ENCODE measurements around the gene CITED2.

DNA sequence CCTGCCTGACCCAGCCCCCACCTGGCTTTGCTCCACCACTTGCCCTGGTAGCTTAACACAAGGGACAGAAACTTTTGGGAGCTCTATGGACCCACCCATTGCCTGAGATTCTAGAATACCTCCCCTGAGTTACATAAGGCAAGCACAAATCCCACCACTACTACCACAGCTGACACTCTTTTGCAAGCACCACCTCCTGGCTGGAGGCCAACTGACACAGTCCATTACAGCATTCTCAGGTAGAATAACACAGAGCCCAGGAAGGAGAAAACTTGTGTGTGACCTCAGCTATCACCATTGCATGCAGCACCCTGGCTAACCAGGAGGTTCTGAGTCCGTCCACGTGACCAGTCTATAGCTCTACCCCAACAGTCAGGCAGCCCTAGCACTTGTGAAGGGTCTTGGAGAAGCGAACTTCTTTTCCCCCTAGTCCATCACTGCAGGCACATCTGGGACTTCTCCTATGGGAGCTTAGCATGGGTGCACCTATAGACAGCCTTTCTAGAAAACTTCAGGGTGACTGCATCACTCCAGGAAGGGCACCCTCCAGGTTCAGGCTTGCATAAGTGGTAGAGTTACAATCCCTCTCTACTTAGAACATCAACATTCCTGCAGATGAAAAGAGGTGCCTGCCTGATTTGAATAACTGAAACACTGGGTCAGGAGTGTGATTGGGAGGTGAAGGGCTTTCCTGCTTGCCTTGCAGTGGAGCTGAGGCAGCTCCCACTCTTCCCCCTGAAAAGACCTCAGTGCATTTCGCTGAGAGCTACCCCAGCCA, 30.1 kb downstream of the CITED2 start:
- TF ChIP-seq, protein P1, sequence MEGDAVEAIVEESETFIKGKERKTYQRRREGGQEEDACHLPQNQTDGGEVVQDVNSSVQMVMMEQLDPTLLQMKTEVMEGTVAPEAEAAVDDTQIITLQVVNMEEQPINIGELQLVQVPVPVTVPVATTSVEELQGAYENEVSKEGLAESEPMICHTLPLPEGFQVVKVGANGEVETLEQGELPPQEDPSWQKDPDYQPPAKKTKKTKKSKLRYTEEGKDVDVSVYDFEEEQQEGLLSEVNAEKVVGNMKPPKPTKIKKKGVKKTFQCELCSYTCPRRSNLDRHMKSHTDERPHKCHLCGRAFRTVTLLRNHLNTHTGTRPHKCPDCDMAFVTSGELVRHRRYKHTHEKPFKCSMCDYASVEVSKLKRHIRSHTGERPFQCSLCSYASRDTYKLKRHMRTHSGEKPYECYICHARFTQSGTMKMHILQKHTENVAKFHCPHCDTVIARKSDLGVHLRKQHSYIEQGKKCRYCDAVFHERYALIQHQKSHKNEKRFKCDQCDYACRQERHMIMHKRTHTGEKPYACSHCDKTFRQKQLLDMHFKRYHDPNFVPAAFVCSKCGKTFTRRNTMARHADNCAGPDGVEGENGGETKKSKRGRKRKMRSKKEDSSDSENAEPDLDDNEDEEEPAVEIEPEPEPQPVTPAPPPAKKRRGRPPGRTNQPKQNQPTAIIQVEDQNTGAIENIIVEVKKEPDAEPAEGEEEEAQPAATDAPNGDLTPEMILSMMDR (conservative IDR thresholded peaks at IDR 0.05; ENCODE audit: low read depth in 2 of 2), result no peak
- TF ChIP-seq CREB1 (CRISPR knock-in tag; IDR thresholded peaks at IDR 0.05; ENCODE audit: low read depth) (no peak), POLR2AphosphoS5 (IDR thresholded peaks at IDR 0.05; ENCODE audit: low read depth) (no peak), EZH2 (IDR thresholded peaks at IDR 0.05; ENCODE audit: low read depth, unreplicated experiment) (no peak), EZH2phosphoT487 (IDR thresholded peaks at IDR 0.05; ENCODE audit: unreplicated experiment) (no peak), ZNF331 (CRISPR knock-in tag; IDR thresholded peaks at IDR 0.05; ENCODE audit: low read depth) (no peak), STAT1 (IDR thresholded peaks at IDR 0.05; ENCODE audit: unreplicated experiment) (no peak)
- TF ChIP-seq, protein P2, sequence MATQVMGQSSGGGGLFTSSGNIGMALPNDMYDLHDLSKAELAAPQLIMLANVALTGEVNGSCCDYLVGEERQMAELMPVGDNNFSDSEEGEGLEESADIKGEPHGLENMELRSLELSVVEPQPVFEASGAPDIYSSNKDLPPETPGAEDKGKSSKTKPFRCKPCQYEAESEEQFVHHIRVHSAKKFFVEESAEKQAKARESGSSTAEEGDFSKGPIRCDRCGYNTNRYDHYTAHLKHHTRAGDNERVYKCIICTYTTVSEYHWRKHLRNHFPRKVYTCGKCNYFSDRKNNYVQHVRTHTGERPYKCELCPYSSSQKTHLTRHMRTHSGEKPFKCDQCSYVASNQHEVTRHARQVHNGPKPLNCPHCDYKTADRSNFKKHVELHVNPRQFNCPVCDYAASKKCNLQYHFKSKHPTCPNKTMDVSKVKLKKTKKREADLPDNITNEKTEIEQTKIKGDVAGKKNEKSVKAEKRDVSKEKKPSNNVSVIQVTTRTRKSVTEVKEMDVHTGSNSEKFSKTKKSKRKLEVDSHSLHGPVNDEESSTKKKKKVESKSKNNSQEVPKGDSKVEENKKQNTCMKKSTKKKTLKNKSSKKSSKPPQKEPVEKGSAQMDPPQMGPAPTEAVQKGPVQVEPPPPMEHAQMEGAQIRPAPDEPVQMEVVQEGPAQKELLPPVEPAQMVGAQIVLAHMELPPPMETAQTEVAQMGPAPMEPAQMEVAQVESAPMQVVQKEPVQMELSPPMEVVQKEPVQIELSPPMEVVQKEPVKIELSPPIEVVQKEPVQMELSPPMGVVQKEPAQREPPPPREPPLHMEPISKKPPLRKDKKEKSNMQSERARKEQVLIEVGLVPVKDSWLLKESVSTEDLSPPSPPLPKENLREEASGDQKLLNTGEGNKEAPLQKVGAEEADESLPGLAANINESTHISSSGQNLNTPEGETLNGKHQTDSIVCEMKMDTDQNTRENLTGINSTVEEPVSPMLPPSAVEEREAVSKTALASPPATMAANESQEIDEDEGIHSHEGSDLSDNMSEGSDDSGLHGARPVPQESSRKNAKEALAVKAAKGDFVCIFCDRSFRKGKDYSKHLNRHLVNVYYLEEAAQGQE (IDR thresholded peaks at IDR 0.05; ENCODE audit: unreplicated experiment), result no peak
- TF ChIP-seq, protein P3, sequence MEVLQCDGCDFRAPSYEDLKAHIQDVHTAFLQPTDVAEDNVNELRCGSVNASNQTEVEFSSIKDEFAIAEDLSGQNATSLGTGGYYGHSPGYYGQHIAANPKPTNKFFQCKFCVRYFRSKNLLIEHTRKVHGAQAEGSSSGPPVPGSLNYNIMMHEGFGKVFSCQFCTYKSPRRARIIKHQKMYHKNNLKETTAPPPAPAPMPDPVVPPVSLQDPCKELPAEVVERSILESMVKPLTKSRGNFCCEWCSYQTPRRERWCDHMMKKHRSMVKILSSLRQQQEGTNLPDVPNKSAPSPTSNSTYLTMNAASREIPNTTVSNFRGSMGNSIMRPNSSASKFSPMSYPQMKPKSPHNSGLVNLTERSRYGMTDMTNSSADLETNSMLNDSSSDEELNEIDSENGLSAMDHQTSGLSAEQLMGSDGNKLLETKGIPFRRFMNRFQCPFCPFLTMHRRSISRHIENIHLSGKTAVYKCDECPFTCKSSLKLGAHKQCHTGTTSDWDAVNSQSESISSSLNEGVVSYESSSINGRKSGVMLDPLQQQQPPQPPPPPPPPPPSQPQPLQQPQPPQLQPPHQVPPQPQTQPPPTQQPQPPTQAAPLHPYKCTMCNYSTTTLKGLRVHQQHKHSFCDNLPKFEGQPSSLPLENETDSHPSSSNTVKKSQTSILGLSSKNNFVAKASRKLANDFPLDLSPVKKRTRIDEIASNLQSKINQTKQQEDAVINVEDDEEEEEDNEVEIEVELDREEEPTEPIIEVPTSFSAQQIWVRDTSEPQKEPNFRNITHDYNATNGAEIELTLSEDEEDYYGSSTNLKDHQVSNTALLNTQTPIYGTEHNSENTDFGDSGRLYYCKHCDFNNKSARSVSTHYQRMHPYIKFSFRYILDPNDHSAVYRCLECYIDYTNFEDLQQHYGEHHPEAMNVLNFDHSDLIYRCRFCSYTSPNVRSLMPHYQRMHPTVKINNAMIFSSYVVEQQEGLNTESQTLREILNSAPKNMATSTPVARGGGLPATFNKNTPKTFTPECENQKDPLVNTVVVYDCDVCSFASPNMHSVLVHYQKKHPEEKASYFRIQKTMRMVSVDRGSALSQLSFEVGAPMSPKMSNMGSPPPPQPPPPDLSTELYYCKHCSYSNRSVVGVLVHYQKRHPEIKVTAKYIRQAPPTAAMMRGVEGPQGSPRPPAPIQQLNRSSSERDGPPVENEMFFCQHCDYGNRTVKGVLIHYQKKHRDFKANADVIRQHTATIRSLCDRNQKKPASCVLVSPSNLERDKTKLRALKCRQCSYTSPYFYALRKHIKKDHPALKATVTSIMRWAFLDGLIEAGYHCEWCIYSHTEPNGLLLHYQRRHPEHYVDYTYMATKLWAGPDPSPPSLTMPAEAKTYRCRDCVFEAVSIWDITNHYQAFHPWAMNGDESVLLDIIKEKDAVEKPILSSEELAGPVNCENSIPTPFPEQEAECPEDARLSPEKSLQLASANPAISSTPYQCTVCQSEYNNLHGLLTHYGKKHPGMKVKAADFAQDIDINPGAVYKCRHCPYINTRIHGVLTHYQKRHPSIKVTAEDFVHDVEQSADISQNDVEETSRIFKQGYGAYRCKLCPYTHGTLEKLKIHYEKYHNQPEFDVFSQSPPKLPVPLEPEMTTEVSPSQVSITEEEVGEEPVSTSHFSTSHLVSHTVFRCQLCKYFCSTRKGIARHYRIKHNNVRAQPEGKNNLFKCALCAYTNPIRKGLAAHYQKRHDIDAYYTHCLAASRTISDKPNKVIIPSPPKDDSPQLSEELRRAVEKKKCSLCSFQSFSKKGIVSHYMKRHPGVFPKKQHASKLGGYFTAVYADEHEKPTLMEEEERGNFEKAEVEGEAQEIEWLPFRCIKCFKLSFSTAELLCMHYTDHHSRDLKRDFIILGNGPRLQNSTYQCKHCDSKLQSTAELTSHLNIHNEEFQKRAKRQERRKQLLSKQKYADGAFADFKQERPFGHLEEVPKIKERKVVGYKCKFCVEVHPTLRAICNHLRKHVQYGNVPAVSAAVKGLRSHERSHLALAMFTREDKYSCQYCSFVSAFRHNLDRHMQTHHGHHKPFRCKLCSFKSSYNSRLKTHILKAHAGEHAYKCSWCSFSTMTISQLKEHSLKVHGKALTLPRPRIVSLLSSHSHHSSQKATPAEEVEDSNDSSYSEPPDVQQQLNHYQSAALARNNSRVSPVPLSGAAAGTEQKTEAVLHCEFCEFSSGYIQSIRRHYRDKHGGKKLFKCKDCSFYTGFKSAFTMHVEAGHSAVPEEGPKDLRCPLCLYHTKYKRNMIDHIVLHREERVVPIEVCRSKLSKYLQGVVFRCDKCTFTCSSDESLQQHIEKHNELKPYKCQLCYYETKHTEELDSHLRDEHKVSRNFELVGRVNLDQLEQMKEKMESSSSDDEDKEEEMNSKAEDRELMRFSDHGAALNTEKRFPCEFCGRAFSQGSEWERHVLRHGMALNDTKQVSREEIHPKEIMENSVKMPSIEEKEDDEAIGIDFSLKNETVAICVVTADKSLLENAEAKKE (CRISPR knock-in tag; IDR thresholded peaks at IDR 0.05), result no peak
